Measurements from ENCODE around the gene OR13A1. TPM values are rescaled to one million over a fixed set of nuclear protein-coding genes. Genes with fewer than 3 reads are reported as not detected.
"Not testable (repeated sequence)": the region's sequence is repeated elsewhere in the genome, so short reads cannot be mapped to it uniquely, and the experiment has no call there.

Gene OR13A1
- total RNA-seq, 6 donors from 2014 or later: 0.14 to 2.3 (median 0.15) TPM; not detected in 3

- H3K27ac ChIP-seq: no peak overlapping the region
- H3K4me1 ChIP-seq: no peaks in the 10 kb centered on the region
- H3K9me3 ChIP-seq: peaks cover 0 to 5% (median 0%) of the 10 kb centered on the region in 4 donors
- H3K4me3 ChIP-seq: no peak overlapping the region
- 82 to 85% methylated on average over 3 of the region's 3 CpGs for WGBS, 2 donors
- TF ChIP-seq POLR2A (IDR thresholded peaks at IDR 0.05) (no peak), POLR2AphosphoS5 (IDR thresholded peaks at IDR 0.05) (no peak), EP300 (IDR thresholded peaks at IDR 0.05) (no peak), CTCF (IDR thresholded peaks at IDR 0.05) (no peak)
- DNase-seq (no peak), ATAC-seq (ENCODE audit: low FRiP score in 2 of 2) (no peak)
- H3K36me3 ChIP-seq: no peaks in the 10 kb centered on the region
- no peaks in the 10 kb centered on the region for H3K27me3 ChIP-seq
Measured at GRCh38 chr10:45261243-45261775, 54.1 kb downstream of the OR13A1 start.

- H3K27ac ChIP-seq; DNase-seq; H3K9me3 ChIP-seq; ATAC-seq (ENCODE audit: low FRiP score in 2 of 2); H3K36me3 ChIP-seq; H3K4me3 ChIP-seq; H3K4me1 ChIP-seq; H3K27me3 ChIP-seq: not testable (repeated sequence)
- WGBS, 2 donors: 58 to 61% methylated on average over 3 of the region's 3 CpGs
Measured at GRCh38 chr10:45260635-45261034, 54.8 kb downstream of the OR13A1 start.

DNA sequence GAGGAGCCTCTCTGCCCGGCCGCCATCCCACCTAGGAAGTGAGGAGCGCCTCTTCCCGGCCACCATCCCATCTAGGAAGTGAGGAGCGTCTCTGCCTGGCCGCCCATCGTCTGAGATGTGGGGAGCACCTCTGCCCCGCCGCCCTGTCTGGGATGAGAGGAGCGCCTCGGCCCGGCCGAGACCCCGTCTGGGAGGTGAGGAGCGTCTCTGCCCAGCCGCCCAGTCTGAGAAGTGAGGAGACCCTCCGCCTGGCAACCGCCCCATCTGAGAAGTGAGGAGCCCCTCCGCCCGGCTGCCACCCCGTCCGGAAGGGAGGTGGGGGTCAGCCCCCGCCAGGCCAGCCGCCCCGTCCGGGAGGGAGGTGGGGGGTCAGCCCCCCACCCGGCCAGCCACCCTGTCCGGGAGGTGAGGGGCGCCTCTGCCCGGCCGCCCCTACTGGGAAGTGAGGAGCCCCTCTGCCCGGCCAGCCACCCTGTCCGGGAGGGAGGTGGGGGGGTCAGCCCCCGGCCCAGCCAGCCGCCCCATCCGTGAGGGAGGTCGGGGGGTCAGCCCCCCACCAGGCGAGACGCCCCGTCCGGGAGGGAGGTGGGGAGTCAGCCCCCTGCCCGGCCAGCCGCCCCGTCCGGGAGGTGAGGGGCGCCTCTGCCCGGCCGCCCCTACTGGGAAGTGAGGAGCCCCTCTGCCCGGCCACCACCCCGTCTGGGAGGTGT, 55.5 kb downstream of the OR13A1 start:
- not testable (repeated sequence) for H3K9me3 ChIP-seq; H3K4me1 ChIP-seq; H3K36me3 ChIP-seq; H3K4me3 ChIP-seq; ATAC-seq (ENCODE audit: low FRiP score in 2 of 2); H3K27me3 ChIP-seq; H3K27ac ChIP-seq
- DNase-seq: peak in 1 of 2 donors; percentile 77
- 93% methylated on average over 12 to 30 of the region's 50 CpGs for WGBS, 2 donors

GRCh38 chr10:45257600-45257999, 57.8 kb downstream of the OR13A1 start:
- no peak overlapping the region for H3K4me3 ChIP-seq
- H3K36me3 ChIP-seq: no peaks in the 10 kb centered on the region
- H3K27ac ChIP-seq: no peak overlapping the region
- H3K27me3 ChIP-seq: no peaks in the 10 kb centered on the region
- peak in 1 of 4 donors; percentile 58 for TF ChIP-seq EP300 (IDR thresholded peaks at IDR 0.05)
- TF ChIP-seq POLR2A (IDR thresholded peaks at IDR 0.05): no peak
- no peaks in the 10 kb centered on the region for H3K4me1 ChIP-seq
- WGBS, 2 donors: 77 to 79% methylated on average over 2 of the region's 2 CpGs
- no peaks in the 10 kb centered on the region for H3K9me3 ChIP-seq
- DNase-seq (no peak), ATAC-seq (ENCODE audit: low FRiP score in 2 of 2) (no peak)

GRCh38 chr10:45256246-45256645, 59.2 kb downstream of the OR13A1 start:
- no peaks in the 10 kb centered on the region for H3K9me3 ChIP-seq
- H3K27ac ChIP-seq: no peak overlapping the region
- H3K27me3 ChIP-seq: no peaks in the 10 kb centered on the region
- TF ChIP-seq POLR2A (IDR thresholded peaks at IDR 0.05) (no peak), POLR2AphosphoS5 (IDR thresholded peaks at IDR 0.05) (no peak), CTCF (IDR thresholded peaks at IDR 0.05) (no peak), EP300 (IDR thresholded peaks at IDR 0.05) (no peak)
- H3K4me3 ChIP-seq: no peak overlapping the region
- no peaks in the 10 kb centered on the region for H3K4me1 ChIP-seq
- no peaks in the 10 kb centered on the region for H3K36me3 ChIP-seq
- ATAC-seq (ENCODE audit: low FRiP score in 2 of 2) (no peak), DNase-seq (no peak)

DNA sequence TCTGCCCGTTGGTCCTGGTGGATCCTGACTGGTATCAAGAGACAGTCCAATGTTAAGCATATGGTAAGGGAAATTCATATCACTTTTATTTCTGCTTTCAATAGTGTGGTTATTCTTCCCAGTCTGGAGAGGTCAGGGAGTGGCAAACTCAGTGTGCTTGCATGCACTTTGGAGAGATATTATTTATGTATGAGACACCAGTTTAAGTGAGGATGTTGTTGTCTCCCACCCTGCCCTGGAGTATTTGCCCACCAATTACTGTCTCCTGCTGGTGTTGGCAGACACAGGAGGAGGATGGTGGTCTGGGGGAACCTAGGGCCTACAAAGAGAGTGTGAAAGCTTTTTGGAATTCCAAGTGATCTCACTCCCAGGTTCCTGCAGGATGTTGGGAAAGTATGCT, 59.7 kb downstream of the OR13A1 start:
- Histone ChIP-seq H3K9me3 (no peaks in the 10 kb centered on the region), H3K4me3 (no peak overlapping the region), H3K36me3 (no peaks in the 10 kb centered on the region), H3K27ac (no peak overlapping the region), H3K27me3 (no peaks in the 10 kb centered on the region), H3K4me1 (no peaks in the 10 kb centered on the region)
- no peak for TF ChIP-seq CTCF (IDR thresholded peaks at IDR 0.05)
- no peak for TF ChIP-seq EP300 (IDR thresholded peaks at IDR 0.05)
- TF ChIP-seq POLR2A (IDR thresholded peaks at IDR 0.05): no peak
- no peak for TF ChIP-seq POLR2AphosphoS5 (IDR thresholded peaks at IDR 0.05)
- 78 to 87% methylated on average over 1 of the region's 1 CpG for WGBS, 2 donors
- ATAC-seq (ENCODE audit: low FRiP score in 2 of 2) (no peak), DNase-seq (no peak)

All from upper lobe of left lung (tissue), 6 donors.